Measurements from ENCODE around the gene OGFOD2. TPM values are rescaled to one million over a fixed set of nuclear protein-coding genes. Genes with fewer than 3 reads are reported as not detected.

Gene OGFOD2
- polyA plus RNA-seq, 1 donor (not counting 4 experiments of a cell fraction or from before 2014, with no cell fraction given) = 6.9 TPM

DNA sequence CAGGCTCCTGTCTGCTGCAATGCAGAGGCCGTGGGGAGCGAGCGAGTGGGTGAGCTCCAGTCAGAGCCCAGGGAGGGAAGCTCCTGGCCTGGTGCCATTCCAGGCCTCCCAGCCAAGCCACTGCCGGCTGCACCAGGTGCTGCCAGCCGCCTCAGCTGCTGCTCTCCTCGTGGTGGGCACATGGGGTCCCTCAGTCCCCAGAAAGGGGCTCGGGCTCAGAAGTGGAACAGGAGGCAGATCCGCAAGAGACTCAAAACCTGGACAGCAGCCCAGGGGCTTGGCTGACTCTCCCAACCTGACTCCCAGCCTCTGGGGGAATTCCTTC, 11.1 kb upstream of the OGFOD2 start:
- Histone ChIP-seq H3K4me1 (ENCODE audit: control insufficient read depth, extremely low read depth, insufficient read depth, low read length) (peaks cover 24% of the 10 kb centered on the region), H3K27me3 (ENCODE audit: control insufficient read depth, extremely low read depth, insufficient read depth, low read length) (no peaks in the 10 kb centered on the region), H3K9me3 (ENCODE audit: control insufficient read depth, low read depth, low read length) (no peaks in the 10 kb centered on the region), H3K9me1 (ENCODE audit: control insufficient read depth, extremely low read depth, insufficient read depth, low read length) (no peaks in the 10 kb centered on the region), H3K9ac (ENCODE audit: control insufficient read depth, extremely low read depth, insufficient read depth, low read length) (no peak overlapping the region), H2AFZ (ENCODE audit: control insufficient read depth, low read length) (no peak overlapping the region), H3K36me3 (ENCODE audit: control insufficient read depth in 2 of 2, extremely low read depth in 1 of 2, insufficient read depth in 2 of 2, low read length in 2 of 2) (peaks cover 3 to 5% of the 10 kb centered on the region in 2 experiments), H4K20me1 (ENCODE audit: control insufficient read depth, extremely low read depth, insufficient read depth, low read length) (no peaks in the 10 kb centered on the region), H3K4me3 (ENCODE audit: control insufficient read depth in 2 of 3, extremely low read depth in 1 of 3, insufficient read depth in 2 of 3, low read depth in 1 of 3, low read length in 3 of 3) (no peak overlapping the region), H3K27ac (ENCODE audit: control insufficient read depth, insufficient read depth, low read length) (no peak overlapping the region), H3K4me2 (ENCODE audit: control insufficient read depth, extremely low read depth, insufficient read depth, low read depth, low read length) (no peak overlapping the region), H3K79me2 (ENCODE audit: control insufficient read depth, insufficient read depth, low read length) (peaks cover 9% of the 10 kb centered on the region)
- FAIRE-seq (no peak), DNase-seq (ENCODE audit: low read depth, low spot score) (no peak)
- TF ChIP-seq CTCF (optimal IDR thresholded peaks at IDR 0.05 in 1 of 3, IDR thresholded peaks at IDR 0.05 in 1 of 3, conservative IDR thresholded peaks at IDR 0.05 in 1 of 3; ENCODE audit: extremely low read depth in 1 of 3, insufficient read depth in 2 of 3, low read length in 3 of 3) = no peak
- TF ChIP-seq EZH2 (IDR thresholded peaks at IDR 0.05; ENCODE audit: low read length) = no peak
- dilution Hi-C loops (cut with MboI; ENCODE audit: extremely low pct_ligation_motif_present, low sequenced_read_pairs) = no loop called here

GRCh38 chr12:122964439-122965257, 10.4 kb upstream of the OGFOD2 start:
- TF ChIP-seq CTCF (optimal IDR thresholded peaks at IDR 0.05 in 1 of 3, IDR thresholded peaks at IDR 0.05 in 1 of 3, conservative IDR thresholded peaks at IDR 0.05 in 1 of 3; ENCODE audit: extremely low read depth in 1 of 3, insufficient read depth in 2 of 3, low read length in 3 of 3) = no peak
- no peak for TF ChIP-seq EZH2 (IDR thresholded peaks at IDR 0.05; ENCODE audit: low read length)
- Histone ChIP-seq H3K4me2 (ENCODE audit: control insufficient read depth, extremely low read depth, insufficient read depth, low read depth, low read length) (peak overlapping the region; percentile 83), H3K27ac (ENCODE audit: control insufficient read depth, insufficient read depth, low read length) (no peak overlapping the region), H3K36me3 (ENCODE audit: control insufficient read depth in 2 of 2, extremely low read depth in 1 of 2, insufficient read depth in 2 of 2, low read length in 2 of 2) (peaks cover 3 to 5% of the 10 kb centered on the region in 2 experiments), H3K9ac (ENCODE audit: control insufficient read depth, extremely low read depth, insufficient read depth, low read length) (no peak overlapping the region), H3K9me1 (ENCODE audit: control insufficient read depth, extremely low read depth, insufficient read depth, low read length) (no peaks in the 10 kb centered on the region), H4K20me1 (ENCODE audit: control insufficient read depth, extremely low read depth, insufficient read depth, low read length) (no peaks in the 10 kb centered on the region), H3K79me2 (ENCODE audit: control insufficient read depth, insufficient read depth, low read length) (peaks cover 9% of the 10 kb centered on the region), H2AFZ (ENCODE audit: control insufficient read depth, low read length) (no peak overlapping the region), H3K9me3 (ENCODE audit: control insufficient read depth, low read depth, low read length) (no peaks in the 10 kb centered on the region), H3K4me3 (ENCODE audit: control insufficient read depth in 2 of 3, extremely low read depth in 1 of 3, insufficient read depth in 2 of 3, low read depth in 1 of 3, low read length in 3 of 3) (no peak overlapping the region), H3K4me1 (ENCODE audit: control insufficient read depth, extremely low read depth, insufficient read depth, low read length) (peaks cover 25% of the 10 kb centered on the region), H3K27me3 (ENCODE audit: control insufficient read depth, extremely low read depth, insufficient read depth, low read length) (no peaks in the 10 kb centered on the region)
- dilution Hi-C loops (cut with MboI; ENCODE audit: extremely low pct_ligation_motif_present, low sequenced_read_pairs) = no loop called here
- no peak for DNase-seq (ENCODE audit: low read depth, low spot score)
- no peak for FAIRE-seq
